A549 (cell line): ENCODE measurements around the gene SOX4. TPM values are rescaled to one million over a fixed set of nuclear protein-coding genes. Genes with fewer than 3 reads are reported as not detected.
A peak's percentile ranks its signal among the peaks of the same experiment; 100 is the strongest.

Experiments used
- ATAC-seq, 2 experiments: fragments of 200-7000 bp in 1 of 2; fragments of >200 bp in 1 of 2; cut with Nextera tagmentation in 1 of 2; cut with Tn5 transposase in 1 of 2; 3 replicates each; pipeline versions ENCODE4 v1.8.0 to v1.9.1; 2018 to 2020; ENCODE audit warnings: mild to moderate bottlenecking in 1 of 2, moderate library complexity in 1 of 2
- CTCF ChIA-PET: fragments of 300-600 bp; sonication (Branson Sonifier 250); formaldehyde crosslinking; extraction: SDS; loops from one replicate; lab custom pipeline; 2021; ENCODE audit warnings: antibody characterized with exemption, inconsistent platforms; lab: Yijun Ruan, JAX
- POLR2A ChIA-PET: fragments of 350-600 bp; formaldehyde crosslinking; extraction: SDS; loops from one replicate; lab custom pipeline; 2021; ENCODE audit warnings: antibody characterized with exemption, inconsistent platforms; lab: Yijun Ruan, JAX
- DNase-seq, 2 experiments: peaks; one replicate each; pipeline versions ENCODE4 v3.0.0 to v3.0.0-alpha.2; 2011 to 2016; ENCODE audit warnings: low read depth in 1 of 2, low spot score in 1 of 2
- FAIRE-seq: peaks from 2 replicates; lab custom pipeline; 2011; peaks lifted over from hg19 to GRCh38; lab: Jason Lieb, UNC
- H3K27ac ChIP-seq, 2 experiments: fragments of >200 bp; sonication (Bioruptor Twin); formaldehyde crosslinking; 3 replicates each; pipeline ENCODE4 v1.5.1; 2016 to 2017
- H3K4me1 ChIP-seq: fragments of >200 bp; sonication (Bioruptor Twin); formaldehyde crosslinking; 3 replicates; pipeline ENCODE4 v1.6.1; 2016
- H3K4me2 ChIP-seq: fragments of >200 bp; sonication (Bioruptor Twin); formaldehyde crosslinking; 3 replicates; pipeline ENCODE4 v1.6.1; 2016
- H3K4me3 ChIP-seq: fragments of >200 bp; sonication (Bioruptor Twin); formaldehyde crosslinking; 3 replicates; pipeline ENCODE4 v1.5.1; 2016
- H3K9me3 ChIP-seq: fragments of >200 bp; sonication (Bioruptor Twin); formaldehyde crosslinking; 3 replicates; pipeline ENCODE4 v1.6.1; 2016
- BCL3 ChIP-seq: fragments of >200 bp; sonication (Bioruptor Twin); formaldehyde crosslinking; IDR thresholded peaks from 3 replicates; pipeline ENCODE4 v1.6.1; 2016
- CTCF ChIP-seq: fragments of >200 bp; sonication (Bioruptor Twin); formaldehyde crosslinking; IDR thresholded peaks from 3 replicates; pipeline ENCODE4 v1.5.1; 2016
- FOSB ChIP-seq: fragments of 250-450 bp; sonication (Bioruptor Pico); IDR thresholded peaks from 2 replicates; pipeline ENCODE4 v1.5.0; 2020; ENCODE audit warnings: mild to moderate bottlenecking, moderate library complexity
- JUN ChIP-seq, 2 experiments: fragments of >200 bp; sonication (Bioruptor Twin); formaldehyde crosslinking; IDR thresholded peaks; 2 replicates in 1 of 2; 3 replicates in 1 of 2; pipeline ENCODE4 v1.6.1; 2016 to 2017
- MAFK ChIP-seq: fragments of 450-650 bp; IDR thresholded peaks from 2 replicates; pipeline ENCODE4 v1.6.1; 2014; ENCODE audit not compliant: partially characterized antibody
- NFE2L2 ChIP-seq: fragments of 150-350 bp; conservative IDR thresholded peaks from 2 replicates; pipeline ENCODE4 v1.6.1; 2014; ENCODE audit warnings: low read length
- POLR2AphosphoS2 ChIP-seq: conservative IDR thresholded peaks from 2 replicates; pipeline ENCODE4 v1.6.1; 2012; ENCODE audit warnings: low read length, improper control_type of control experiment, inconsistent platforms
- RAD21 ChIP-seq, 2 experiments: fragments of >200 bp in 1 of 2; sonication (Bioruptor Twin) in 1 of 2; formaldehyde crosslinking in 1 of 2; IDR thresholded peaks in 1 of 2; conservative IDR thresholded peaks in 1 of 2; 2 replicates in 1 of 2; 3 replicates in 1 of 2; pipeline ENCODE4 v1.6.1; 2012 to 2018; ENCODE audit warnings: inconsistent platforms in 1 of 2
- SREBF2 ChIP-seq: fragments of 450-650 bp; IDR thresholded peaks from 2 replicates; pipeline ENCODE4 v1.6.1; 2014; ENCODE audit warnings: mild to moderate bottlenecking, moderate library complexity
- ZC3H11A ChIP-seq: fragments of 450-650 bp; IDR thresholded peaks from 2 replicates; pipeline ENCODE4 v1.6.1; 2014; ENCODE audit warnings: antibody characterized with exemption, mild to moderate bottlenecking
- ZSCAN20 ChIP-seq: fragments of 250-450 bp; sonication (Bioruptor Pico); IDR thresholded peaks from 2 replicates; pipeline ENCODE4 v1.8.0; 2022; ENCODE audit warnings: mild to moderate bottlenecking, moderate library complexity
- WGBS: methylation state at CpG from one replicate; pipeline ENCODE4 v1.1.6; 2017; ENCODE audit errors: missing lambda C conversion rate; 5-methylcytosine and 5-hydroxymethylcytosine counted together
- polyA plus RNA-seq, 4 experiments: library from polyadenylated mRNA; depleted of rRNA in 3 of 4; stranded (reverse); fragments of >200 nt; fragmentation: RNase III in 1 of 4; extraction: RNeasy Plus Mini Kit Qiagen cat#74134 plus additional on column Dnase treatment in 1 of 4; gene quantifications; 2 replicates in 3 of 4; 3 replicates in 1 of 4; pipeline ENCODE4 v1.2.3, GENCODE V29; 2011 to 2017

SOX4 gene
- polyA plus RNA-seq, 2 of the 4 experiments (the other 2 are of a cell fraction), result 26.0 to 30.8 TPM

GRCh38 chr6:21596145-21596948 lies 2.8 kb downstream of the SOX4 start:
- CTCF ChIA-PET, result interaction anchor here (0.6 to 1.3 kb wide), 7 partner anchors 8 to 993 kb away, joined by 3 to 5 read pairs (median 3); no protein-coding TSS in a partner anchor
- DNase-seq (peak; percentile 33 to 67), ATAC-seq (peak; percentile 22 to 56; a peak in 4 of 6 replicates), FAIRE-seq (no peak)
- under 1% methylated on average over 38 of the region's 43 CpGs for WGBS
- POLR2A ChIA-PET, result interaction anchor here (0.8 to 4.1 kb wide), 9 partner anchors 9 to 1232 kb away, joined by 3 to 22 read pairs (median 4); no protein-coding TSS in a partner anchor
- H3K4me2 ChIP-seq, result peak overlapping the region; percentile 86
- peak overlapping the region; percentile 96 to 97 for H3K27ac ChIP-seq
- H3K4me1 ChIP-seq, result peaks cover 22% of the 10 kb centered on the region
- TF ChIP-seq ZSCAN20 (CRISPR knock-in tag) (no peak), JUN (IDR thresholded peaks at IDR 0.05) (peak in 1 of 2 experiments; percentile 44; a peak in 1 of 5 replicates)
- peak overlapping the region; percentile 83 for H3K4me3 ChIP-seq
- no peaks in the 10 kb centered on the region for H3K9me3 ChIP-seq

GRCh38 chr6:21596949-21597682 lies 3.6 kb downstream of the SOX4 start:
- peak overlapping the region; percentile 83 for H3K4me3 ChIP-seq
- peak overlapping the region; percentile 86 for H3K4me2 ChIP-seq
- POLR2A ChIA-PET, result interaction anchor here (0.8 to 4.1 kb wide), 9 partner anchors 9 to 1232 kb away, joined by 3 to 22 read pairs (median 4); no protein-coding TSS in a partner anchor
- DNase-seq (peak in 1 of 2 experiments; percentile 33), ATAC-seq (no peak), FAIRE-seq (no peak)
- H3K9me3 ChIP-seq, result no peaks in the 10 kb centered on the region
- peaks cover 22% of the 10 kb centered on the region for H3K4me1 ChIP-seq
- TF ChIP-seq FOSB (CRISPR knock-in tag) (no peak), SREBF2 (no peak), ZC3H11A (no peak), BCL3 (no peak), RAD21 (conservative IDR thresholded peaks at IDR 0.05 in 1 of 2, IDR thresholded peaks at IDR 0.05 in 1 of 2) (peak in 1 of 2 experiments; percentile 23; a peak in 2 of 5 replicates), CTCF (peak; percentile 68)
- WGBS, result 2% methylated on average over 14 of the region's 14 CpGs
- peak overlapping the region; percentile 96 to 97 for H3K27ac ChIP-seq
- CTCF ChIA-PET, result interaction anchor here (0.6 to 1.2 kb wide), 7 partner anchors 9 to 993 kb away, joined by 3 to 5 read pairs (median 4); no protein-coding TSS in a partner anchor

- Histone ChIP-seq H3K4me2 (peak overlapping the region; percentile 86), H3K9me3 (no peaks in the 10 kb centered on the region), H3K4me1 (peaks cover 17% of the 10 kb centered on the region), H3K4me3 (peak overlapping the region; percentile 83), H3K27ac (peak overlapping the region; percentile 73 to 96)
- TF ChIP-seq ZC3H11A, result no peak
- DNase-seq (no peak), FAIRE-seq (no peak), ATAC-seq (no peak)
- POLR2A ChIA-PET, result interaction anchor here (1.5 to 4.0 kb wide), 5 partner anchors 288 to 1231 kb away, joined by 4 to 18 read pairs (median 5); no protein-coding TSS in a partner anchor
- CTCF ChIA-PET, result interaction anchor here (0.6 to 0.7 kb wide), 2 partner anchors 33 to 273 kb away, joined by 3 to 4 read pairs; no protein-coding TSS in a partner anchor
- WGBS, result 5% methylated on average over 14 of the region's 14 CpGs
These were observed 4.5 kb downstream of the SOX4 start for GRCh38 chr6:21597801-21598673.

- Histone ChIP-seq H3K4me2 (peak overlapping the region; percentile 86), H3K4me1 (peaks cover 16% of the 10 kb centered on the region), H3K4me3 (peak overlapping the region; percentile 83), H3K27ac (peak overlapping the region; percentile 73 to 96; a peak in 5 of 6 replicates), H3K9me3 (no peaks in the 10 kb centered on the region)
- DNase-seq (no peak), FAIRE-seq (no peak), ATAC-seq (no peak)
- CTCF ChIA-PET, result no interaction called here
- TF ChIP-seq MAFK, result peak; percentile 7
- TF ChIP-seq POLR2AphosphoS2, result no peak
- TF ChIP-seq NFE2L2, result no peak
- TF ChIP-seq, all 56 proteins: peak for 1
- POLR2A ChIA-PET, result interaction anchor here (2.5 to 4.0 kb wide), 2 partner anchors 287 to 514 kb away, joined by 8 to 18 read pairs; no protein-coding TSS in a partner anchor
- WGBS, result 9% methylated on average over 3 of the region's 3 CpGs
These were observed 5.1 kb downstream of the SOX4 start for GRCh38 chr6:21598674-21599023.
